ENCODE results near the gene CD244. TPM values are rescaled to one million over a fixed set of nuclear protein-coding genes. Genes with fewer than 3 reads are reported as not detected.

Gene CD244
- total RNA-seq, 1 donor from 2014 or later: 0.39 TPM

DNA sequence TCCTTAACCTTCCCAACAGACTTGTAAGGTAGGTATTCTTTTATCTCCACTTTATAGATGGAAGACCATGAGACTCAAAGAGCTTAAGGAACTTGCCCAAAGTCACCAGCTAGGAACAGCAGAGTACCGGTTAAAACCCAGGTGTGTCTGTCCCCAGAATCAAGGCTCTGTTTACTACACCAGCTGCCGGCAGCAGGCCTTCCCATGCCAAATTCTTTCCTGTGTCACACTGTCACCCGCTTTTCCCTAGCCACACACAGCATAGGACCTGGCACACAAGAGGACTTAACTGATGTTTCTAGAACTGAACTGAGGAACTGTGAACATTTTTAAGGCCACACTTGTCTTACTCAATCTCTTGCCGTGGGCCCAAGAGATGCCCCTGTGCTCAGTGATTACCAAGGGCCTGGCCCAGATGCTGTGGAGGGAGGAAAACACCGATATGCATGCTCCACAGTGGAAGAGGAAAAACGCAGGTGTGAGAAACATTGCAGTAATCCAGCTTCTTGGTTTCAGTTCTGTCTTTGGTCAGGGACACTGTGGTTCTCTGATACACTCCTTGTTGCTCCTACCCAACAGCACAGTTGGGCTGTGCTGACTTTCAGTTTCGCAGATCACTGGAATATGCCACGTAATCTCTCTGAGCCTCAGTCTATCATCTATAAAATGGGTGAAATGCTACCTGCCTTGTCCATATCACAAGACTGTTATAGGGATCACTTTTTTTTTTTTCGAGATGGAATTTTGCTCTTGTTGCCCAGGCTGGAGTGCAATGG lies 80.6 kb downstream of the CD244 start:
- no peak for DNase-seq (ENCODE audit: low spot score)

DNA sequence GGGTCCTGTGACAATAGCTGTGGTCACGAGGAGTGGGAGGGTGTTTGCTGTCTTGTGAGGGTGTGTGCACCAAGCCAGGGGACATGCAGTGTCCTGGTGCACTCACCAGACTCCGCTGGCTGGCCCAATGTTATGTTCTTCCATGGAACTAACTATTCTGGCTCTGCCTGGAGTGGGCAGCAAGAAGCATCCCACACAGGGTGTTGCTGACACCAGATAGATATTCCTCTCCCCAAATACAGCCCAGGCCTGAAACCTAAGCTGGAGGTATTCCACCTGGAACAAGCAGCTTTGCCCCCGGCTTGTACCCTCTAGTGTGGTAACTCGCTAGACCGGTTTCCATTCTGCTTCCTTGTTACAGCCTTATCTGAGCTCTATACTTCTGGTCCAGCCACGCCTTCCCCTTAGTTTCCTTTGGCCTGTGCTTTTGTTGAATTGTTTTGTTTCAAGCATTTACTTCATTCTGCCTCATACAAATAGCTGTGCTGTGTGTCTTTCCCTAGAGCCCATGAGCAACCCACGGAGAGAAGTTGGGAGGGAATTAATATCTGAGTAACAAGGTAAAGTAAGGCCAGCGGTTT lies 81.4 kb downstream of the CD244 start:
- DNase-seq (ENCODE audit: low spot score): no peak

DNA sequence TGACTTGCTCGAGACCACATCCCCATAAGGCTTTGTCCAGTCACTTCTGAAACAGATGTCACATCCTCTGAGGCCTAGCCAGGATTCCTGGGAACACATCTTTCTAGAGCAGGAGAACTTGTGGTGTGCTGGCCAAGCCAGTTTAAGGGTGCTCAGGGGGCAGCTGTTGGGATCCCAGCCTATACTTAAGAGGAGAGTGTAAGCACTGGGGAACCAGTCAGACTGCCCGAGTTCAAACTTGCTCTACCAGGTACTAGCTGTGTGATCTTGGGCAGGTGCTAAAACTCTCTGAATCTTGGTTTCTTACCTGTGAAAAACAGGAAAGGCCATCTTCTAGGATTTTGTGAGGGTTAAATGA lies 82.3 kb downstream of the CD244 start:
- no peak for DNase-seq (ENCODE audit: low spot score)

Other genes with a start within 250 kb of the CD244 start
- 0.84 TPM for gene SLAMF1, start 215.8 kb downstream of the CD244 start, total RNA-seq
- gene CD48, start 151.1 kb downstream of the CD244 start, total RNA-seq: 5.3 TPM
- gene SLAMF7, start 123.6 kb downstream of the CD244 start, total RNA-seq: 0.64 TPM
- 0.64 TPM for gene LY9, start 66.7 kb downstream of the CD244 start, total RNA-seq
- 0.48 TPM for gene ITLN1, start 22.3 kb upstream of the CD244 start, total RNA-seq
- not detected for gene ITLN2, start 91.9 kb upstream of the CD244 start, total RNA-seq
- gene F11R, start 158.3 kb upstream of the CD244 start, total RNA-seq: 55.5 TPM
- 11.0 TPM for gene TSTD1, start 176.1 kb upstream of the CD244 start, total RNA-seq
- gene USF1, start 183.1 kb upstream of the CD244 start, total RNA-seq: 57.9 TPM
- gene ARHGAP30, start 207.0 kb upstream of the CD244 start, total RNA-seq: 26.0 TPM
- gene NECTIN4, start 226.7 kb upstream of the CD244 start, total RNA-seq: not detected
- gene KLHDC9, start 235.5 kb upstream of the CD244 start, total RNA-seq: not detected

Data from mesenteric fat pad (tissue), 1 donor.